ENCODE data around the gene RPS6KA2.
A peak's percentile ranks its signal among the peaks of the same experiment; 100 is the strongest.
"Not testable (repeated sequence)": the region's sequence is repeated elsewhere in the genome, so short reads cannot be mapped to it uniquely, and the experiment has no call there.

RPS6KA2 gene

GRCh38 chr6:166529586-166529985 is 97.5 kb downstream of the RPS6KA2 start:
- no peak for DNase-seq (ENCODE audit: low read depth)

GRCh38 chr6:166529058-166529457 is 98.0 kb downstream of the RPS6KA2 start:
- not testable (repeated sequence) for DNase-seq (ENCODE audit: low read depth)

GRCh38 chr6:166527849-166528248 is 99.2 kb downstream of the RPS6KA2 start:
- no peak for DNase-seq (ENCODE audit: low read depth)

- DNase-seq (ENCODE audit: low read depth), result no peak
These were observed 100.1 kb downstream of the RPS6KA2 start for GRCh38 chr6:166526937-166527336.

GRCh38 chr6:166525567-166525966 is 101.5 kb downstream of the RPS6KA2 start:
- no peak for DNase-seq (ENCODE audit: low read depth)

- DNase-seq (ENCODE audit: low read depth), result no peak
These were observed 103.1 kb downstream of the RPS6KA2 start for GRCh38 chr6:166523782-166524559.

GRCh38 chr6:166520905-166521834 is 105.9 kb downstream of the RPS6KA2 start:
- DNase-seq (ENCODE audit: low read depth), result no peak

GRCh38 chr6:166516251-166516884 is 110.7 kb downstream of the RPS6KA2 start:
- DNase-seq (ENCODE audit: low read depth), result no peak

GRCh38 chr6:166515072-166515810 is 111.8 kb downstream of the RPS6KA2 start:
- DNase-seq (ENCODE audit: low read depth), result peak; percentile 72

- DNase-seq (ENCODE audit: low read depth), result no peak
These were observed 112.9 kb downstream of the RPS6KA2 start for GRCh38 chr6:166514196-166514595.

- no peak for DNase-seq (ENCODE audit: low read depth)
These were observed 114.5 kb downstream of the RPS6KA2 start for GRCh38 chr6:166512567-166512966.

- no peak for DNase-seq (ENCODE audit: low read depth)
These were observed 115.7 kb downstream of the RPS6KA2 start for GRCh38 chr6:166511316-166511715.

GRCh38 chr6:166509193-166509592 is 117.9 kb downstream of the RPS6KA2 start:
- DNase-seq (ENCODE audit: low read depth), result no peak

- no peak for DNase-seq (ENCODE audit: low read depth)
These were observed 118.3 kb downstream of the RPS6KA2 start for GRCh38 chr6:166508726-166509125.

GRCh38 chr6:166507809-166508564 is 119.1 kb downstream of the RPS6KA2 start:
- no peak for DNase-seq (ENCODE audit: low read depth)

GRCh38 chr6:166507380-166507779 is 119.7 kb downstream of the RPS6KA2 start:
- DNase-seq (ENCODE audit: low read depth), result no peak

- no peak for DNase-seq (ENCODE audit: low read depth)
These were observed 121.7 kb downstream of the RPS6KA2 start for GRCh38 chr6:166505133-166505905.

- no peak for DNase-seq (ENCODE audit: low read depth)
These were observed 123.0 kb downstream of the RPS6KA2 start for GRCh38 chr6:166504100-166504499.

GRCh38 chr6:166503167-166503744 is 123.8 kb downstream of the RPS6KA2 start:
- DNase-seq (ENCODE audit: low read depth), result no peak

GRCh38 chr6:166502453-166502852 is 124.6 kb downstream of the RPS6KA2 start:
- no peak for DNase-seq (ENCODE audit: low read depth)

All from activated T-cell treated with anti-CD3 and anti-CD28 coated beads for 48 hours (primary cell).